Glutamatergic neuron (in vitro differentiated cells): ENCODE results near the gene CHMP1A. TPM values are rescaled to one million over a fixed set of nuclear protein-coding genes. Genes with fewer than 3 reads are reported as not detected.
"Not testable (repeated sequence)": the region's sequence is repeated elsewhere in the genome, so short reads cannot be mapped to it uniquely, and the experiment has no call there.

Experiments
- DNase-seq: peaks from one replicate; pipeline ENCODE4 v3.0.0; 2022
- H3K27ac Mint-ChIP-seq: one replicate; pipeline ENCODE4 v1.8.0; 2020; ENCODE audit warnings: mild to moderate bottlenecking, mixed read lengths, inconsistent platforms; ENCODE audit not compliant: unreplicated experiment
- H3K27me3 Mint-ChIP-seq: one replicate; pipeline ENCODE4 v1.8.0; 2020; ENCODE audit warnings: mild to moderate bottlenecking, moderate library complexity, mixed read lengths, inconsistent platforms; ENCODE audit not compliant: unreplicated experiment
- H3K36me3 Mint-ChIP-seq: one replicate; pipeline ENCODE4 v1.8.0; 2020; ENCODE audit warnings: mild to moderate bottlenecking, mixed read lengths, inconsistent platforms; ENCODE audit not compliant: unreplicated experiment
- H3K4me1 Mint-ChIP-seq: one replicate; pipeline ENCODE4 v1.8.0; 2020; ENCODE audit warnings: mild to moderate bottlenecking, low read depth, mixed read lengths, inconsistent platforms; ENCODE audit not compliant: unreplicated experiment
- H3K4me3 Mint-ChIP-seq: one replicate; pipeline ENCODE4 v1.8.0; 2020; ENCODE audit warnings: mild to moderate bottlenecking, mixed read lengths, inconsistent platforms; ENCODE audit not compliant: unreplicated experiment
- H3K9me3 Mint-ChIP-seq: one replicate; pipeline ENCODE4 v1.8.0; 2020; ENCODE audit warnings: mild to moderate bottlenecking, moderate library complexity, mixed read lengths, inconsistent platforms; ENCODE audit not compliant: unreplicated experiment
- CTCF ChIP-seq: fragments of 200-600 bp; sonication (generic); IDR thresholded peaks from one replicate; pipeline ENCODE4 v1.5.0; 2021; ENCODE audit not compliant: partially characterized antibody, unreplicated experiment
- total RNA-seq: library from RNA; stranded (reverse); fragmentation: NEBNext Ultra II Directional; extraction: Animal tissue kit (Norgen Biotek cat#: 25700); gene quantifications from one replicate; pipeline ENCODE4 v1.2.1, GENCODE V29; 2021; ENCODE audit not compliant: unreplicated experiment

Gene CHMP1A
- total RNA-seq, 1 donor from 2014 or later = 96.3 TPM

DNA sequence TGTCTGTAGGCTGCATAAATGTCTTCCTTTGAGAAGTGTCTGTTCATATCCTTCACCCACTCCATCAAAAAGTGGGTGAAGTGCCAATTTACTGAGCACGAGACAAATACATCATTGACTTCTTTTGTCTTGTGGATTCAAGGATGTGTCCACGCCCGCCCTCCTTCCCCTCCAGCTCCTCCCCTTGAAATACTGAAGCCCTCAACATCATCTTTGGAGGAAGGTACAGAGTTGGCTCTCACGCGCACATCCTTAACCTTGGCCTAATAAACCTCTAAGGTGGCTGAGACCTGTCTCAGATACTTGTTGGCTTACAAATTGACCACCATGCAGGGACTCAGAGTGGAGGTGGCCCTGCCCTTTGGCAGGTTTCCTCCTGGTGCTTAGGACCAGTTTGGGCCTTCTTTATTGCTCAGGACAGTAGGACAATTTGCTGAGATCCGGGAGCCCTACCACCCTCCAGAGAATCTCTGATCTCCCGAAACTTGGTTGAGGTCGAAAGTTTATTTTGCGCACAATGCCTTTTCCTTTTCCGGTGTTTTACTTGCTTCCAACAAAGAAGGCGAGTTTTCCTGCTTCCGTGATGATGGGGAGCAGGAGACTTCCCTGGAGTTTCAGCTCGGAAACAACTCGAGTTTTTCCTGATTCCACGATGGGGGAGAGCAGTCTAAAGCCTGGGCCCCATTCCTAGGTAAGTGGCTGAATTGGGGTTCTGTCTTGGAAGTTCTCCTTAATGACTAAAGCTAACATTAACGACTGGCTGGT, 14.9 kb upstream of the CHMP1A start:
- Mint-ChIP-seq H3K27ac (no peak overlapping the region), H3K4me1 (no peaks in the 10 kb centered on the region), H3K27me3 (no peaks in the 10 kb centered on the region), H3K4me3 (no peak overlapping the region), H3K36me3 (peaks cover 14% of the 10 kb centered on the region), H3K9me3 (peaks cover 4% of the 10 kb centered on the region)
- DNase-seq = no peak
- no peak for TF ChIP-seq CTCF

- not testable (repeated sequence) for H3K27me3 Mint-ChIP-seq, H3K9me3 Mint-ChIP-seq, H3K27ac Mint-ChIP-seq, H3K4me3 Mint-ChIP-seq, H3K4me1 Mint-ChIP-seq, DNase-seq
- H3K36me3 Mint-ChIP-seq = peaks cover 16% of the 10 kb centered on the region
These were observed 14.1 kb upstream of the CHMP1A start for GRCh38 chr16:89671565-89671964.

DNA sequence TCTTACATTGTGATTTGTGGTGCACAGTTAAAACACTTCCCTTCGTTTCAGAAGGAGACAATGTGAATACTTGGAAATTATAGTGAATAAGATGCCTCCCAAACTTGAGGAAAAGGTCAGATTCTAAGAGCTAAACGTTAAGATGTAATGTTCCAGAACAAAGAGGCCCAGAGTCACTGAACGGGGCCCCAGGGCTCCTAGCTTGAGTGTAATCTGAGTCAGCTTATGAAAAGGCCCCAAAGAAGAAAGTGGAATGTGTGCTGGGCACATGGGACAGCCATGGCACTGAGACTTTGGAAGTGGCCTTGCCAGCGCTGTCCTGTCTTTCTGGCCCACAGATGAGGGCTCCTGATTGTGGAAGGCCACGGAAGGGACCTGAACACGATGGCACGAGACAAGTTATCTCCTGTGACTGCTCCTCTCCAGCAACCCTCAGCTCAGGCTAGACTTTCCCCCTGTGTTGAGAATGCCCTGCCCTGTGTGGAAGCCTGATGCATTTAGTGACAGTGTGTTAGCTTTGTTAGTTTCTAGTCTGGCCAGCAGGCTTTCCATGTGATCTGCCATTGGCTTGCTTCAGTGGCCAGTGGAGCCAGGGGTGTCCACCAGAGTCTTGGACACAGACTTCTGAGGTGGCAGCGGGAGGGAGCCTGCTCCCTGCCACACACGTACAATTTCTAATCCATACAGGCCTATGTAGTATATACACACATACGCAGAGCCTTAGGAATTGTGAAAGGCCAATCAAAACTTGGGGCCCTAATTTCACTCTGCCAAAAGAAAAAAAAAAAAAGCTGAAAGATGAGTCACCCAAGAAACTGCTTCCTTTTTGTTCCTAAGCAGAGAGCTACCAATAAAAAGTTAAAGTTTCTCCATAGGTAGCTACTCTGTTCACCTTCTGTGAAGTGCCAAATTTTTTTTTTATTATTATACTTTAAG, 13.3 kb upstream of the CHMP1A start:
- Mint-ChIP-seq H3K4me3 (no peak overlapping the region), H3K9me3 (peaks cover 7% of the 10 kb centered on the region), H3K4me1 (no peaks in the 10 kb centered on the region), H3K27me3 (no peaks in the 10 kb centered on the region), H3K27ac (no peak overlapping the region), H3K36me3 (peaks cover 20% of the 10 kb centered on the region)
- no peak for DNase-seq
- no peak for TF ChIP-seq CTCF

DNA sequence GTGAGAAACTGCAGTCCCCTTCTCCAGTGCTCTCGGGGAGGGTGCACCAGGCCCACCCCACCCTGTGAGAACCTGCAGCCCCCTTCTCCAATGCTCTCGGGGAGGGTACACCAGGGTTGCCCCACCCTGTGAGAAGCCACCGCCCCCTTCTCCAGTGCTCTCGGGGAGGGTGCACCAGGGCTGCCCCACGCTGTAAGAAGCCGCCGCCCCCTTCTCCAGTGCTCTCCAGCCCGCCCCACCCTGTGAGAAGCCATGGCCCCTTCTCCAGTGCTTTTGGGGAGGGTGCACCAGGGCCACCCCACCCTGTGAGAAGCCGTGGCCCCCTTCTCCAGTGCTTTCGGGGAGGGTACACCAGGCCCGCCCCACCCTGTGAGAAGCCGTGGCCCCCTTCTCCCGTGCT, 12.2 kb upstream of the CHMP1A start:
- Mint-ChIP-seq H3K4me3 (no peak overlapping the region), H3K4me1 (no peaks in the 10 kb centered on the region), H3K27ac (no peak overlapping the region), H3K36me3 (peaks cover 17% of the 10 kb centered on the region), H3K9me3 (peaks cover 7% of the 10 kb centered on the region), H3K27me3 (no peaks in the 10 kb centered on the region)
- no peak for TF ChIP-seq CTCF
- DNase-seq = no peak

DNA sequence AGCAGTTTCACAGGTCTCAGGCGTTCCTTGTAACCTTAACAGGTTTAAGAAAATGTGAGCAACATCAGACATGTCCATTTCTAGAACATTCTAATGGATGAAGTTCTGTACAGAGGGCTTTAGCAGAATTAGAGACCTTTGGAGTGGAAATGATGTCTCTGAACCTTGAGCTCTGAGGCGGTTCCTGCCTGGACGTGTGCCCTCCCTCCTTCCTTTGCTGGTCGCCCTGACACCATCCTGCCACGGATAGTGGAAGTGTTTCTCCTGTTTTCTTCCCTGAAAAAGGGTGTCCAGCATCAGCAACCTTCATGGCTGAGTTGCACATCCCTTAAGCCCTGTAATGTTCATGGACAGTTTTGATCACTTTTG, 11.3 kb upstream of the CHMP1A start:
- no peak for TF ChIP-seq CTCF
- no peaks in the 10 kb centered on the region for H3K27me3 Mint-ChIP-seq
- H3K4me1 Mint-ChIP-seq = no peaks in the 10 kb centered on the region
- no peak overlapping the region for H3K27ac Mint-ChIP-seq
- H3K9me3 Mint-ChIP-seq = peaks cover 6% of the 10 kb centered on the region
- no peak for DNase-seq
- no peak overlapping the region for H3K4me3 Mint-ChIP-seq
- peaks cover 22% of the 10 kb centered on the region for H3K36me3 Mint-ChIP-seq
